Ovary (tissue), 9 donors: Measurements from ENCODE around the gene SLIT3. TPM values are rescaled to one million over a fixed set of nuclear protein-coding genes. Genes with fewer than 3 reads are reported as not detected.
A peak's percentile ranks its signal among the peaks of the same experiment; 100 is the strongest.

Experiments
- DNase-seq, 5 donors: peaks; one replicate each; pipeline ENCODE4 v3.0.0-alpha.2; 2019 to 2020
- H3K27ac ChIP-seq, 2 donors: fragments of 200-600 bp; one replicate each; pipeline versions ENCODE4 v1.5.1 to v1.8.0; 2019 to 2022
- H3K27me3 ChIP-seq: fragments of 200-600 bp; one replicate; pipeline ENCODE4 v1.8.0; 2022
- H3K36me3 ChIP-seq: fragments of 200-600 bp; sonication (generic); one replicate; pipeline ENCODE4 v1.5.1; 2019
- H3K4me1 ChIP-seq: one replicate; pipeline ENCODE4 v1.8.1; 2013; ENCODE audit warnings: mild to moderate bottlenecking, moderate library complexity; ENCODE audit not compliant: insufficient read depth
- H3K4me3 ChIP-seq: fragments of 200-600 bp; sonication (generic); one replicate; pipeline ENCODE4 v1.5.1; 2017
- H3K9me3 ChIP-seq, 2 donors: fragments of 200-600 bp in 1 of 2; sonication (generic) in 1 of 2; one replicate each; pipeline versions ENCODE4 v1.5.1 to v1.8.1; 2013 to 2019; ENCODE audit warnings: mild to moderate bottlenecking in 1 of 2, moderate library complexity in 1 of 2
- EP300 ChIP-seq: sonication (generic); formaldehyde crosslinking; IDR thresholded peaks from one replicate; pipeline ENCODE4 v1.6.1; 2017; ENCODE audit warnings: antibody characterized with exemption
- POLR2A ChIP-seq: fragments of 450-650 bp; IDR thresholded peaks from one replicate; pipeline ENCODE4 v1.6.1; 2017; ENCODE audit warnings: antibody characterized with exemption, mild to moderate bottlenecking, moderate library complexity
- WGBS, 3 donors: extraction: QIAGEN DNeasy Blood & Tissue Kit in 1 of 3; methylation state at CpG; one replicate each; pipeline versions ENCODE4 v1.1.5 to v1.1.7; 2013 to 2017; 5-methylcytosine and 5-hydroxymethylcytosine counted together
- intact Hi-C, 4 donors: fragments of 100-400 bp; cut with DNase I; formaldehyde crosslinking; loops; one replicate each; pipeline versions ENCODE4 v1.11.0 to v1.15.1; 2022 to 2023
- polyA plus RNA-seq, 2 donors: library from polyadenylated mRNA; stranded (reverse); fragments of 200-250 nt in 1 of 2; fragments of 350-450 nt in 1 of 2; fragmentation: Illumina TruSeq in 1 of 2; extraction: RNeasy Lipid Tissue Mini Kit (QIAGEN cat#74804) in 1 of 2; gene quantifications; one replicate each; pipeline ENCODE4 v1.2.3, GENCODE V29; 2013 to 2014
- total RNA-seq, 7 donors: library from RNA; depleted of rRNA in 2 of 7; stranded (reverse); fragments of >200 nt in 2 of 7; fragmentation: NEBNext Ultra II Directional in 3 of 7; extraction: Animal tissue kit (Norgen Biotek cat#: 25700) in 3 of 7; gene quantifications; one replicate each; pipeline versions ENCODE4 v1.1.0 to v1.2.4, GENCODE V29; 2016 to 2023
- TF ChIP-seq, protein P1 (sequence below), 3 donors: fragments of 450-650 bp in 2 of 3; fragments of 200-600 bp in 1 of 3; IDR thresholded peaks; one replicate each; pipeline versions ENCODE4 v1.5.1 to v1.8.0; 2016 to 2022; ENCODE audit warnings: antibody characterized with exemption in 3 of 3, mild to moderate bottlenecking in 1 of 3
- donor health status: DM: no; HTN: no; CAD: no; lungs with moderate emphysema.
- donor health status: DM: no; HTN: no; CAD: no.
- donor health status: Bipolar disorder and iron deficiency.
- donor health status: DM: yes; HTN: yes; CAD: no.
- donor health status: DM: no; HTN: no; CAD: no.
- donor health status: DM: yes; HTN: yes; CAD: no.

SLIT3 gene
- total and polyA plus RNA-seq, 9 donors: 10.3 to 106 (median 24.4) TPM

DNA sequence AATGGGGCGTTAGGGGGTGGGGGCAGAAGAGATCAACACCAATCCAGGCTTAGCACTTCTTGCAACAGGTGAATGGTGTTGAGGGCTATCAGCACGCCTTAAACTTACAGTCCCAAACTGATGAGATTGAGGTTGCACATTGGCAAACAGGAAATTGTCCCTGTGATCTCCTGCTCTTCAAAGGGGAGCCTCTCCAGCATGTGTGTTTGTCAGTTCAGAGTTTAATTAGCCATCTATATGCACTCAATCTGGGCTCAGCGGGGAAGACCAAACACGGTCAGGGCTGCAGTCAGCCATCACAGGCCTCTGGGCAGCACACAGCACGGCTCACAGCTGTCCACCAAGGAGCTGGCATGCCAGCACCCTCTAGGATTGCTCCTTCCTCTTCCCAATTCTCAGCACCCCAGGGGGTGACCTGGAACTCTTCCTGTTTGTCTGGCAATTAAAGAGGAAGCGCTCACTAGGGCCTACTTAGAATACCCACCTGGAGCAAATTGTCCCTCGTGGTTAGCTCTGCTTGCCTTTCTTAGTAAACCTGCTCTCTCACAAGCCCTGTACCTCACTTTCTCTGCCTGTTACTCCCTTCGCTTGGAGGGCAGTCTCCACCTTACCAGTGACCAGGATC lies 217.4 kb downstream of the SLIT3 start:
- no peak for DNase-seq
- no peak for TF ChIP-seq EP300
- TF ChIP-seq, protein P1, sequence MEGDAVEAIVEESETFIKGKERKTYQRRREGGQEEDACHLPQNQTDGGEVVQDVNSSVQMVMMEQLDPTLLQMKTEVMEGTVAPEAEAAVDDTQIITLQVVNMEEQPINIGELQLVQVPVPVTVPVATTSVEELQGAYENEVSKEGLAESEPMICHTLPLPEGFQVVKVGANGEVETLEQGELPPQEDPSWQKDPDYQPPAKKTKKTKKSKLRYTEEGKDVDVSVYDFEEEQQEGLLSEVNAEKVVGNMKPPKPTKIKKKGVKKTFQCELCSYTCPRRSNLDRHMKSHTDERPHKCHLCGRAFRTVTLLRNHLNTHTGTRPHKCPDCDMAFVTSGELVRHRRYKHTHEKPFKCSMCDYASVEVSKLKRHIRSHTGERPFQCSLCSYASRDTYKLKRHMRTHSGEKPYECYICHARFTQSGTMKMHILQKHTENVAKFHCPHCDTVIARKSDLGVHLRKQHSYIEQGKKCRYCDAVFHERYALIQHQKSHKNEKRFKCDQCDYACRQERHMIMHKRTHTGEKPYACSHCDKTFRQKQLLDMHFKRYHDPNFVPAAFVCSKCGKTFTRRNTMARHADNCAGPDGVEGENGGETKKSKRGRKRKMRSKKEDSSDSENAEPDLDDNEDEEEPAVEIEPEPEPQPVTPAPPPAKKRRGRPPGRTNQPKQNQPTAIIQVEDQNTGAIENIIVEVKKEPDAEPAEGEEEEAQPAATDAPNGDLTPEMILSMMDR (IDR thresholded peaks at IDR 0.05): no peak
- H3K27ac ChIP-seq: no peak overlapping the region
- H3K36me3 ChIP-seq: no peaks in the 10 kb centered on the region
- WGBS, 3 donors: 81 to 90% (median 84%) methylated on average over 8 of the region's 8 CpGs
- intact Hi-C loops: no loop called here
- no peaks in the 10 kb centered on the region for H3K27me3 ChIP-seq
- no peaks in the 10 kb centered on the region for H3K4me1 ChIP-seq
- H3K9me3 ChIP-seq: no peaks in the 10 kb centered on the region
- no peak overlapping the region for H3K4me3 ChIP-seq

DNA sequence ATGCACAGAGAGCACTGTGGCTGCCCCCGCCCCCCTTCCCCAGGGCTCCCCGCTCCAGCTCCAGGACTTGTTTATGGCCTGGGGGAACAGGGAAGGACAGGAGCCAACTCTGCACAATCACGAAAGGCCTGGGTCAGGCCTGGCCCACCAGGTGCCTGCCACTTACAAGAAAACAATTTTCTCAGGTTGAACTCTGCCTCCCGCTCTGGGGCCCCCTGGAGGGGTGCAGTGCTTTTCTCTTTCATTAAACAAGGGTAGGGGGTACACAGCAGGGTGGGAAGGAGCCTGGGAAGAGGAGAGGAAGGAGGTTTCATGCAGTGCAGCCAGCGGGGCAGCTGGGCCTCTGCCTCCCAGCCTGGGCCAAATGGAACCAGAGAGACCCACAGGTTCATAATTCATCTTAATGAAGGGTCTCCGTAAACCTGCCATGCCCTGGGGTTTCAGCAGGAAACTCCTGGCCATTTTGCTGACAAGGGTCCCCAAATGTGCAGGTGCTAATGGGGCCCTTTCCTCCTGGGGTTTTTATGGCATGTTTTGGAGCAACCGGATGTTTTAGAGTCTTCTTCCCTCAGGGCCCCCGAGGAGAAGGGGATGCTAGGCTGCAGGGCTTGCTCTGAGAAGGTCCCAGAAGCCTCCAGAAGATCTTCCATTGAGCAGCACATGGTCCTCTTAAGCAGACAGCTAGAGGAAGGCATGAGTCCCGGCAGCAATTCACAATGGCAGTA lies 219.8 kb downstream of the SLIT3 start:
- no peak for TF ChIP-seq EP300
- TF ChIP-seq POLR2A: no peak
- TF ChIP-seq, protein P1 (IDR thresholded peaks at IDR 0.05): no peak
- 80 to 83% (median 80%) methylated on average over 9 of the region's 9 CpGs for WGBS, 3 donors
- no peak for DNase-seq
- Histone ChIP-seq H3K27me3 (no peaks in the 10 kb centered on the region), H3K27ac (no peak overlapping the region), H3K9me3 (no peaks in the 10 kb centered on the region), H3K36me3 (no peaks in the 10 kb centered on the region), H3K4me1 (no peaks in the 10 kb centered on the region), H3K4me3 (no peak overlapping the region)
- intact Hi-C loops: no loop called here

DNA sequence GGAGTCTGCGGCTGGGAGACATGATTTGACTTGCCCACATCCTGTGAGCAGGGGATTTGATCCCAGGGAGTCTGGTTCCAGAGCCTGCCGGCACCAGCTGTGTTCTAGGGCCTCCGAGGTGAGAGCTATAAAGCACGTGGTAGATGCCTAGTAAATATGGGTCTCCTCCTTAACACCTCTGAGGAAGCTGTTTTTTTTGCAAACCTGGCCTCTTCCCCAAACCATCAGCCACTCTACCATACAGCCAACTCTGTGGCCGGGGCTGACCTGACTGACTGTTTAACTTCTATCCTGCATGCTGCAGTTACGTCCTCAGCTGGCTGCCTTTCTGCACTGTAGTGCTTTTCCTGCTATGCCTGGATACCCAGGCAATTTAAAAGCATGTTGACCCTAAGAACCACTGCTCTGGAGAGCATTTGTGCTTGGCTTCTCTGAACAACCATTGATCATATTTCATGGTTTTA lies 220.5 kb downstream of the SLIT3 start:
- Histone ChIP-seq H3K27me3 (no peaks in the 10 kb centered on the region), H3K9me3 (no peaks in the 10 kb centered on the region), H3K4me1 (no peaks in the 10 kb centered on the region), H3K4me3 (no peak overlapping the region), H3K36me3 (no peaks in the 10 kb centered on the region), H3K27ac (no peak overlapping the region)
- no peak for DNase-seq
- TF ChIP-seq POLR2A (peak; percentile 15), EP300 (no peak)
- WGBS, 3 donors: 77 to 85% (median 78%) methylated on average over 6 of the region's 6 CpGs
- intact Hi-C loops: no loop called here

DNA sequence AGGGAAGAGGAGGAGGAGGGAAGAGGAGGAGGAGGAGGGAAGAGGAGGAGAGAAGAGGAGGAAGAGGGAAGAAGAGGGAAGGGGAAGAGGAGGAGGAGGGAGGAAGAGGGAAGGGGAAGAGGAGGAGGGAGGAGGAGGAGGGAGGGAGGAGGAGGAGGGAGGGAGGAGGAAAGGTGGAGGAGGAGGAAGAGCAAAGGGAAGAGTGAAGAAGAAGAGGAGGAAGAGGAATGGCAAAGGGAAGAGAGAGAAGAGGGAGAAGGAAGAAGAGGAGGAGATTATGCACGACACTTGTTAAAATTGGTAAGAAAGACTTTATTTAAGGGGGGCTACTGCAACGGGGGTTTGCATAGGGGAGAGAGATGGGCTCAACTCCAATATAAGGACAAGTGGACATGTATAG lies 221.2 kb downstream of the SLIT3 start:
- DNase-seq: no peak
- WGBS, 3 donors: 62 to 77% (median 74%) methylated on average over 2 of the region's 2 CpGs
- Histone ChIP-seq H3K4me1 (no peaks in the 10 kb centered on the region), H3K36me3 (no peaks in the 10 kb centered on the region), H3K27me3 (no peaks in the 10 kb centered on the region), H3K4me3 (no peak overlapping the region), H3K27ac (no peak overlapping the region), H3K9me3 (no peaks in the 10 kb centered on the region)
- intact Hi-C loops: no loop called here
- TF ChIP-seq POLR2A (no peak), EP300 (no peak)
- TF ChIP-seq, protein P1 (IDR thresholded peaks at IDR 0.05): no peak

DNA sequence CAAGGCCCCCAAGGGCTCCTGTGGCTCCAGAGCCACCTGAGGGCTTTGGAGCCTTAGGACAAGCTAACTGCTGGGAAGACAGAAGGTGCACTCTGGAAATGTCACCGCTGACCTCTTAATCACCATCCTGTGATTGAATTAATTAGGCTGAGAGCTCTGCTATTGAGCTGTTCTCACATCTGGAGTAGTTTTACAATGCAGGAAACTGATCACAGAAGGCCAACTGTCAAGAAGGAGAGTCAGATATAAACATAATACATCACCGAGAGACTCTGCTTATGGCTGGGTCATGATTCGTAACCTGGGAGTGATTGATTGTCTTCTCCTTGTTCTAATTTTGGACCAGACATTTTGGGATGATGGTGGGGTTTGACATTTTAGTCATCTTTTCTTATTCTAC lies 226.1 kb downstream of the SLIT3 start:
- no peak for DNase-seq
- TF ChIP-seq EP300 (no peak), POLR2A (no peak)
- no peaks in the 10 kb centered on the region for H3K9me3 ChIP-seq
- no peaks in the 10 kb centered on the region for H3K4me1 ChIP-seq
- no peak overlapping the region for H3K4me3 ChIP-seq
- intact Hi-C loops: no loop called here
- 73 to 80% (median 76%) methylated on average over 3 of the region's 3 CpGs for WGBS, 3 donors
- no peak overlapping the region for H3K27ac ChIP-seq
- H3K36me3 ChIP-seq: no peaks in the 10 kb centered on the region
- no peaks in the 10 kb centered on the region for H3K27me3 ChIP-seq
